Measurements from ENCODE around the gene IKBIP.

DNA sequence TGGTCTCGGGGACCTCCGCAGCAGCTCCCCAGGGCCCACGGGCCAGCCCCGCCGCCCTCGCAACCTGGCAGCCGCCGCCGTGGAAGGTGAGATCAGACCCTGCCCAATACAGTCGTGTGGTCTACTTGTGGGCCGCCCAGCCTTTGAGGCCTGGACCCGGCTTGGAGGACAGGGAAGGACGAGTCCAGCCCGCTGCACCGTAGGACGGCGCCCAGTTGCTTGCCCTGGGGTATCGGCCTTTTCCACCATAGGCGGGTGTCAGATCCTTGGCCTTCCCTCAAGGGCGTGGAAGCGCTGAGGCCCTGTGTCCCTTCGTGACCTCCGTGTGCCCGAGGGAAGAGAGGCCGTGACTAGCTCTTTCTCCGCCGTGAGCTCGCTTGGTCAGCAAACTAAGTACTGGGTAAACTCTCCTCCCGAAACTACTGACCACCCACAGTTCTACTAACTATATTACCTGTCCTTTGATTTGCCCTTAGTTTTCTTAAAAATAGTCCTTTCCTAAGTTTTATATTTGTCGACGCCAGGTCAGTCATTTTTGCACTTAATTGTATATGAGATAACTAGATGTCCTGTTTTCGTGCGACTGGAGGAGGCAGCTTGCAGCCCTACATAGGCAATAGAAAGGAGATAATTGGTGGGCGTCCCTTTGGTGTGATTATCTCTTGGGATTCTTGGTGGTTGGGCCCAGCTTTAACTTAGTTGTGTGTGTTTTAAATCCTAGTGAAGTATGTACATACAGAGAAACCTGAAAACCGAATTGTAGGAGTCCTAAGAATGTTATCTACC, 50.3 kb downstream of the IKBIP start:
- TF ChIP-seq POLR2A (IDR thresholded peaks at IDR 0.05; ENCODE audit: low read depth, low read length) (no peak; the same call in 1 of the 2 replicates), POLR2AphosphoS5 (IDR thresholded peaks at IDR 0.05; ENCODE audit: low read depth, low read length) (no peak)
